HCT116 (cell line): Measurements from ENCODE around the gene CLTC.

Source experiments
- POLR2A ChIP-seq: IDR thresholded peaks from 2 replicates; pipeline ENCODE4 v1.7.0; 2011; ENCODE audit warnings: borderline replicate concordance; ENCODE audit not compliant: insufficient read depth, insufficient read length; ENCODE audit errors: extremely low read depth
- RAD21 ChIP-seq: IDR thresholded peaks from 2 replicates; pipeline ENCODE4 v1.6.1; 2012; ENCODE audit warnings: low read depth, mild to moderate bottlenecking
- SRF ChIP-seq: IDR thresholded peaks from 2 replicates; pipeline ENCODE4 v1.6.1; 2012; ENCODE audit warnings: low read depth
- TF ChIP-seq, protein P1 (sequence below), 3 experiments: fragments of 200-600 bp in 1 of 3; sonication (generic) in 1 of 3; IDR thresholded peaks in 2 of 3; conservative IDR thresholded peaks in 1 of 3; 2 replicates each; pipeline ENCODE4 v1.5.1; 2012 to 2017; ENCODE audit warnings: low read depth in 2 of 3, low read length in 2 of 3, antibody characterized with exemption in 1 of 3, borderline replicate concordance in 1 of 3, control low read depth in 1 of 3, mild to moderate bottlenecking in 1 of 3, mixed read lengths in 1 of 3, mixed run types in 1 of 3, moderate library complexity in 1 of 3; ENCODE audit not compliant: insufficient read depth in 1 of 3

DNA sequence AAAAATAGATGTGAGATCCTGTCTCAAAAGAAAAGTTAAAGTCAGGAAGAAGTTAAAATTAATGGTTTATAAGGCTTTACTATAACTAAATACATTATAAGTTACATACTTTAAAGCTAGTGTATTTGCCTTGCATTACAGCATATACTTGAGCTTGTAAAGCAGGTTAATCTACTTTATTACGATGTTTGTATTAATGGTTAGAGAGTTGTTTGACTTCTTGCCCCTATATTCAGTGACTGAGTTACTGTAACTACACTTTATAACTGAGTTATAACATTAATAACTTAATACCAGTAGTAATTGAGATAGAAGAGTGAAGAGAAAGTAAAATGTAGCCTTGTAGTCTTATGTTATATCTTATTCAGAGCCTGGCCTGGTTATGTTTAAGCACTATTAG, 22.9 kb downstream of the CLTC start:
- TF ChIP-seq, protein P1, sequence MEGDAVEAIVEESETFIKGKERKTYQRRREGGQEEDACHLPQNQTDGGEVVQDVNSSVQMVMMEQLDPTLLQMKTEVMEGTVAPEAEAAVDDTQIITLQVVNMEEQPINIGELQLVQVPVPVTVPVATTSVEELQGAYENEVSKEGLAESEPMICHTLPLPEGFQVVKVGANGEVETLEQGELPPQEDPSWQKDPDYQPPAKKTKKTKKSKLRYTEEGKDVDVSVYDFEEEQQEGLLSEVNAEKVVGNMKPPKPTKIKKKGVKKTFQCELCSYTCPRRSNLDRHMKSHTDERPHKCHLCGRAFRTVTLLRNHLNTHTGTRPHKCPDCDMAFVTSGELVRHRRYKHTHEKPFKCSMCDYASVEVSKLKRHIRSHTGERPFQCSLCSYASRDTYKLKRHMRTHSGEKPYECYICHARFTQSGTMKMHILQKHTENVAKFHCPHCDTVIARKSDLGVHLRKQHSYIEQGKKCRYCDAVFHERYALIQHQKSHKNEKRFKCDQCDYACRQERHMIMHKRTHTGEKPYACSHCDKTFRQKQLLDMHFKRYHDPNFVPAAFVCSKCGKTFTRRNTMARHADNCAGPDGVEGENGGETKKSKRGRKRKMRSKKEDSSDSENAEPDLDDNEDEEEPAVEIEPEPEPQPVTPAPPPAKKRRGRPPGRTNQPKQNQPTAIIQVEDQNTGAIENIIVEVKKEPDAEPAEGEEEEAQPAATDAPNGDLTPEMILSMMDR (IDR thresholded peaks at IDR 0.05 in 2 of 3, conservative IDR thresholded peaks at IDR 0.05 in 1 of 3; ENCODE audit: borderline replicate concordance in 1 of 3, insufficient read depth in 1 of 3, low read depth in 2 of 3, low read length in 2 of 3) = no peak
- TF ChIP-seq POLR2A = no peak
- TF ChIP-seq SRF = no peak
- TF ChIP-seq RAD21 = no peak
